ENCODE data around the gene AGPAT2. TPM values are rescaled to one million over a fixed set of nuclear protein-coding genes. Genes with fewer than 3 reads are reported as not detected.

AGPAT2 gene
- total RNA-seq, 1 experiment from 2014 or later, result 40.2 TPM

GRCh38 chr9:136683173-136683745, 4.0 kb downstream of the AGPAT2 start (continued):
- TF ChIP-seq ZNF512 (CRISPR knock-in tag; IDR thresholded peaks at IDR 0.05; ENCODE audit: borderline replicate concordance), result no peak
- TF ChIP-seq PRDM15 (CRISPR knock-in tag; IDR thresholded peaks at IDR 0.05), result no peak
- no peak for TF ChIP-seq SP1 (CRISPR knock-in tag; conservative IDR thresholded peaks at IDR 0.05)
- TF ChIP-seq MYBL2 (CRISPR knock-in tag; IDR thresholded peaks at IDR 0.05), result no peak

GRCh38 chr9:136682710-136683109, 4.5 kb downstream of the AGPAT2 start:
- Mint-ChIP-seq H3K27me3 (ENCODE audit: low read depth) (no peaks in the 10 kb centered on the region), H3K27ac (no peak overlapping the region), H3K4me1 (peaks cover 7% of the 10 kb centered on the region; the same call in 1 of the 2 replicates), H3K36me3 (no peaks in the 10 kb centered on the region), H3K9me3 (no peaks in the 10 kb centered on the region), H3K4me3 (no peak overlapping the region)
- no peak for TF ChIP-seq E2F5 (CRISPR knock-in tag; IDR thresholded peaks at IDR 0.05)
- no peak for TF ChIP-seq FOXJ3 (CRISPR knock-in tag; IDR thresholded peaks at IDR 0.05; ENCODE audit: borderline replicate concordance)
- TF ChIP-seq CBFB (CRISPR knock-in tag; IDR thresholded peaks at IDR 0.05; ENCODE audit: low read depth), result no peak
- TF ChIP-seq ZNF263 (CRISPR knock-in tag; IDR thresholded peaks at IDR 0.05; ENCODE audit: low read depth), result no peak
- TF ChIP-seq OVOL2 (CRISPR knock-in tag; IDR thresholded peaks at IDR 0.05; ENCODE audit: borderline replicate concordance), result no peak
- TF ChIP-seq NFATC4 (CRISPR knock-in tag; IDR thresholded peaks at IDR 0.05), result no peak
- TF ChIP-seq USF1 (CRISPR knock-in tag; IDR thresholded peaks at IDR 0.05), result no peak
- TF ChIP-seq TEAD4 (CRISPR knock-in tag; IDR thresholded peaks at IDR 0.05), result no peak
- TF ChIP-seq MYBL2 (CRISPR knock-in tag; IDR thresholded peaks at IDR 0.05), result no peak
- no peak for TF ChIP-seq NR1H2 (CRISPR knock-in tag; IDR thresholded peaks at IDR 0.05)
- no peak for TF ChIP-seq ARID4B (CRISPR knock-in tag; IDR thresholded peaks at IDR 0.05; ENCODE audit: borderline replicate concordance)
- ATAC-seq (no peak), DNase-seq (ENCODE audit: low spot score) (no peak)
- CTCF ChIA-PET, result interaction anchor here (0.9 to 9.6 kb wide), 6 partner anchors 10 to 38 kb away, joined by 3 to 103 read pairs (median 4); no protein-coding TSS in a partner anchor
- POLR2A ChIA-PET, result no interaction called here

Measured in WTC11 (cell line).